22Rv1 (cell line): Measurements from ENCODE around the gene GSTK1.

Experiments
- CTCF ChIP-seq: fragments of 450-650 bp; IDR thresholded peaks from 2 replicates; pipeline ENCODE4 v1.5.1; 2017; ENCODE audit warnings: mild to moderate bottlenecking
- ZFX ChIP-seq: fragments of 450-650 bp; IDR thresholded peaks from 2 replicates; pipeline ENCODE4 v1.6.1; 2017; ENCODE audit warnings: antibody characterized with exemption, borderline replicate concordance

- TF ChIP-seq CTCF (no peak), ZFX (no peak)
Measured at GRCh38 chr7:143280160-143280559, 16.9 kb downstream of the GSTK1 start.
